GM21717 (cell line): ENCODE measurements around the gene GARIN1A.

Source experiments
- ATAC-seq: cut with Tn5 transposase; IDR thresholded peaks from one replicate; pipeline ENCODE4 v1.9.1; 2021; ENCODE audit warnings: mild to moderate bottlenecking, moderate library complexity; ENCODE audit not compliant: unreplicated experiment

GARIN1A gene

GRCh38 chr7:128713794-128714193 is 41.7 kb downstream of the GARIN1A start:
- ATAC-seq, result no peak

GRCh38 chr7:128714701-128715495 is 42.8 kb downstream of the GARIN1A start:
- no peak for ATAC-seq

- no peak for ATAC-seq
These were observed 47.0 kb downstream of the GARIN1A start for GRCh38 chr7:128718967-128719642.

DNA sequence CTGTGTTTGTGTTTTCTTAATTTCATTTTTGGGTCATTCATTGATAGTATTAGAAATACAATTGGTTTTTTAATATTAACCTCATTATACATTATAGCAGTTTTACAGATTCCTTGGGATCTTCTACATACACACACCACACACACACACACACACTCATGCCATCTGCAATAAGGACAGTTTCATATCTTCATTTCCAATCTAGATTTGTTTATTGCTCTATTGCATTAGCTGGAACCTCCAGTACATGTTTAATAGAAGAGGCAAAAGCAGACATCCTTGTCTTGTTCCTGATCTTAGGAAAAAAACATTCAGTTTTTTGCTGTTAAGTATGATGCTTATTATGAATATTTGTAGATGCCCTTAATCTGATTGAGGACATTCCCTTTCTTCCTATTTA is 49.3 kb downstream of the GARIN1A start:
- ATAC-seq, result no peak
